OCI-LY1 (cell line): Measurements from ENCODE around the gene SCD.

Source experiments
- CTCF ChIP-seq: fragments of 200-600 bp; sonication (generic), shearing (Covaris generic); IDR thresholded peaks from 2 replicates; pipeline ENCODE4 v1.5.1; 2017; ENCODE audit warnings: mild to moderate bottlenecking, antibody characterized with exemption, low read length, moderate library complexity, mixed read lengths
- EZH2 ChIP-seq: fragments of 200-600 bp; sonication (generic), shearing (Covaris generic); IDR thresholded peaks from 2 replicates; pipeline ENCODE4 v1.8.0; 2017; ENCODE audit warnings: borderline replicate concordance, mixed run types, mild to moderate bottlenecking, antibody characterized with exemption, low read length, moderate library complexity, mixed read lengths

GRCh38 chr10:100353770-100354485 lies 6.9 kb downstream of the SCD start:
- TF ChIP-seq CTCF (no peak), EZH2 (no peak)
